Lower leg skin (tissue), 3 donors: ENCODE results near the gene ARHGAP1.

Experiments
- POLR2A ChIP-seq, 2 donors: fragments of 450-650 bp; IDR thresholded peaks; one replicate each; pipeline ENCODE4 v1.6.1; 2016 to 2017; ENCODE audit warnings: antibody characterized with exemption in 2 of 2, mild to moderate bottlenecking in 1 of 2, moderate library complexity in 1 of 2
- TF ChIP-seq, protein P1 (sequence below), 3 donors: fragments of 450-650 bp; IDR thresholded peaks; one replicate each; pipeline ENCODE4 v1.5.1; 2016; ENCODE audit warnings: antibody characterized with exemption in 3 of 3, mild to moderate bottlenecking in 3 of 3, moderate library complexity in 2 of 3

GRCh38 chr11:46657186-46657585 is 43.2 kb downstream of the ARHGAP1 start:
- TF ChIP-seq POLR2A (IDR thresholded peaks at IDR 0.05): no peak
- TF ChIP-seq, protein P1, sequence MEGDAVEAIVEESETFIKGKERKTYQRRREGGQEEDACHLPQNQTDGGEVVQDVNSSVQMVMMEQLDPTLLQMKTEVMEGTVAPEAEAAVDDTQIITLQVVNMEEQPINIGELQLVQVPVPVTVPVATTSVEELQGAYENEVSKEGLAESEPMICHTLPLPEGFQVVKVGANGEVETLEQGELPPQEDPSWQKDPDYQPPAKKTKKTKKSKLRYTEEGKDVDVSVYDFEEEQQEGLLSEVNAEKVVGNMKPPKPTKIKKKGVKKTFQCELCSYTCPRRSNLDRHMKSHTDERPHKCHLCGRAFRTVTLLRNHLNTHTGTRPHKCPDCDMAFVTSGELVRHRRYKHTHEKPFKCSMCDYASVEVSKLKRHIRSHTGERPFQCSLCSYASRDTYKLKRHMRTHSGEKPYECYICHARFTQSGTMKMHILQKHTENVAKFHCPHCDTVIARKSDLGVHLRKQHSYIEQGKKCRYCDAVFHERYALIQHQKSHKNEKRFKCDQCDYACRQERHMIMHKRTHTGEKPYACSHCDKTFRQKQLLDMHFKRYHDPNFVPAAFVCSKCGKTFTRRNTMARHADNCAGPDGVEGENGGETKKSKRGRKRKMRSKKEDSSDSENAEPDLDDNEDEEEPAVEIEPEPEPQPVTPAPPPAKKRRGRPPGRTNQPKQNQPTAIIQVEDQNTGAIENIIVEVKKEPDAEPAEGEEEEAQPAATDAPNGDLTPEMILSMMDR (IDR thresholded peaks at IDR 0.05): no peak
